A549 (cell line): Measurements from ENCODE around the gene CRYBB3. TPM values are rescaled to one million over a fixed set of nuclear protein-coding genes. Genes with fewer than 3 reads are reported as not detected.
"Not testable (repeated sequence)": the region's sequence is repeated elsewhere in the genome, so short reads cannot be mapped to it uniquely, and the experiment has no call there.

Experiments
- ATAC-seq, 2 experiments: fragments of 200-7000 bp in 1 of 2; fragments of >200 bp in 1 of 2; cut with Nextera tagmentation in 1 of 2; cut with Tn5 transposase in 1 of 2; 3 replicates each; pipeline versions ENCODE4 v1.8.0 to v1.9.1; 2018 to 2020; ENCODE audit warnings: mild to moderate bottlenecking in 1 of 2, moderate library complexity in 1 of 2
- CTCF ChIA-PET: fragments of 300-600 bp; sonication (Branson Sonifier 250); formaldehyde crosslinking; extraction: SDS; loops from one replicate; lab custom pipeline; 2021; ENCODE audit warnings: antibody characterized with exemption, inconsistent platforms; lab: Yijun Ruan, JAX
- POLR2A ChIA-PET: fragments of 350-600 bp; formaldehyde crosslinking; extraction: SDS; loops from one replicate; lab custom pipeline; 2021; ENCODE audit warnings: antibody characterized with exemption, inconsistent platforms; lab: Yijun Ruan, JAX
- DNase-seq, 2 experiments: peaks; one replicate each; pipeline versions ENCODE4 v3.0.0 to v3.0.0-alpha.2; 2011 to 2016; ENCODE audit warnings: low read depth in 1 of 2, low spot score in 1 of 2
- FAIRE-seq: peaks from 2 replicates; lab custom pipeline; 2011; peaks lifted over from hg19 to GRCh38; lab: Jason Lieb, UNC
- H3K27ac ChIP-seq, 2 experiments: fragments of >200 bp; sonication (Bioruptor Twin); formaldehyde crosslinking; 3 replicates each; pipeline ENCODE4 v1.5.1; 2016 to 2017
- H3K4me1 ChIP-seq: fragments of >200 bp; sonication (Bioruptor Twin); formaldehyde crosslinking; 3 replicates; pipeline ENCODE4 v1.6.1; 2016
- H3K4me2 ChIP-seq: fragments of >200 bp; sonication (Bioruptor Twin); formaldehyde crosslinking; 3 replicates; pipeline ENCODE4 v1.6.1; 2016
- H3K4me3 ChIP-seq: fragments of >200 bp; sonication (Bioruptor Twin); formaldehyde crosslinking; 3 replicates; pipeline ENCODE4 v1.5.1; 2016
- H3K9me3 ChIP-seq: fragments of >200 bp; sonication (Bioruptor Twin); formaldehyde crosslinking; 3 replicates; pipeline ENCODE4 v1.6.1; 2016
- ATOH8 ChIP-seq: fragments of 250-450 bp; sonication (Bioruptor Pico); IDR thresholded peaks from 2 replicates; pipeline ENCODE4 v1.5.0; 2020; ENCODE audit warnings: low read depth, mild to moderate bottlenecking, moderate library complexity
- BHLHE40 ChIP-seq: IDR thresholded peaks from 2 replicates; pipeline ENCODE4 v1.6.1; 2012; ENCODE audit warnings: low read depth, low read length, inconsistent platforms
- CBX2 ChIP-seq: fragments of 200-600 bp; sonication (generic); IDR thresholded peaks from 2 replicates; pipeline ENCODE4 v1.6.1; 2016; ENCODE audit warnings: low read depth, mild to moderate bottlenecking, borderline replicate concordance
- CBX8 ChIP-seq: fragments of 200-600 bp; sonication (generic); IDR thresholded peaks from 2 replicates; pipeline ENCODE4 v1.6.1; 2016
- CEBPB ChIP-seq, 2 experiments: fragments of >200 bp in 1 of 2; sonication (Bioruptor Twin) in 1 of 2; formaldehyde crosslinking in 1 of 2; IDR thresholded peaks; 2 replicates each; pipeline ENCODE4 v1.6.1; 2012 to 2016
- EHF ChIP-seq: fragments of 250-450 bp; sonication (Bioruptor Pico); IDR thresholded peaks from 2 replicates; pipeline ENCODE4 v1.5.0; 2020; ENCODE audit warnings: mild to moderate bottlenecking
- EP300 ChIP-seq, 2 experiments: fragments of >200 bp; sonication (Bioruptor Twin); formaldehyde crosslinking; IDR thresholded peaks; 2 replicates in 1 of 2; 3 replicates in 1 of 2; pipeline ENCODE4 v1.6.1; 2016 to 2017
- HOXB5 ChIP-seq: fragments of 250-450 bp; sonication (Bioruptor Pico); IDR thresholded peaks from 2 replicates; pipeline ENCODE4 v1.5.0; 2020; ENCODE audit warnings: mild to moderate bottlenecking, moderate library complexity
- KDM5A ChIP-seq: fragments of 200-600 bp; sonication (generic); IDR thresholded peaks from 2 replicates; pipeline ENCODE4 v1.6.1; 2016; ENCODE audit warnings: antibody characterized with exemption, mild to moderate bottlenecking
- NFE2L2 ChIP-seq: fragments of 150-350 bp; conservative IDR thresholded peaks from 2 replicates; pipeline ENCODE4 v1.6.1; 2014; ENCODE audit warnings: low read length
- NR3C1 ChIP-seq: fragments of >200 bp; sonication (Bioruptor Twin); formaldehyde crosslinking; IDR thresholded peaks from 3 replicates; pipeline ENCODE4 v1.6.1; 2017
- RARB ChIP-seq: fragments of 250-450 bp; sonication (Bioruptor Pico); IDR thresholded peaks from 2 replicates; pipeline ENCODE4 v1.8.0; 2021; ENCODE audit warnings: mild to moderate bottlenecking, moderate library complexity
- RNF2 ChIP-seq: fragments of 200-600 bp; sonication (generic); IDR thresholded peaks from 2 replicates; pipeline ENCODE4 v1.6.1; 2016; ENCODE audit warnings: low read depth, mild to moderate bottlenecking, antibody characterized with exemption, moderate library complexity, borderline replicate concordance
- SMC3 ChIP-seq: fragments of >200 bp; sonication (Bioruptor Twin); formaldehyde crosslinking; IDR thresholded peaks from 3 replicates; pipeline ENCODE4 v1.6.1; 2018; ENCODE audit warnings: inconsistent platforms
- TP53 ChIP-seq: fragments of 250-450 bp; sonication (Bioruptor Pico); IDR thresholded peaks from 2 replicates; pipeline ENCODE4 v1.5.0; 2021; ENCODE audit warnings: mild to moderate bottlenecking, moderate library complexity
- ZNF302 ChIP-seq: fragments of 250-450 bp; sonication (Bioruptor Pico); IDR thresholded peaks from 2 replicates; pipeline ENCODE4 v1.9.0; 2021; ENCODE audit warnings: inconsistent platforms, mild to moderate bottlenecking, moderate library complexity
- WGBS: methylation state at CpG from one replicate; pipeline ENCODE4 v1.1.6; 2017; ENCODE audit errors: missing lambda C conversion rate; 5-methylcytosine and 5-hydroxymethylcytosine counted together
- polyA plus RNA-seq, 4 experiments: library from polyadenylated mRNA; depleted of rRNA in 3 of 4; stranded (reverse); fragments of >200 nt; fragmentation: RNase III in 1 of 4; extraction: RNeasy Plus Mini Kit Qiagen cat#74134 plus additional on column Dnase treatment in 1 of 4; gene quantifications; 2 replicates in 3 of 4; 3 replicates in 1 of 4; pipeline ENCODE4 v1.2.3, GENCODE V29; 2011 to 2017
- small RNA-seq, 6 experiments: library from RNA; depleted of rRNA; stranded (forward); fragments of <200 nt; gene quantifications; one replicate each; pipeline ENCODE3, GENCODE V24; 2012
- TF ChIP-seq, protein P1 (sequence below): IDR thresholded peaks from 2 replicates; pipeline ENCODE4 v1.6.1; 2012; ENCODE audit warnings: low read depth, borderline replicate concordance

CRYBB3 gene
- polyA plus RNA-seq, 2 of the 4 experiments (the other 2 are of a cell fraction), result not detected

- CTCF ChIA-PET, result interaction anchor here (0.6 to 1.8 kb wide), 18 partner anchors 10 to 1095 kb away, joined by 3 to 6 read pairs (median 3); partner anchors contain the start of gene CRYBB2
- DNase-seq, result no peak
- TF ChIP-seq CBX2 (no peak), KDM5A (no peak), EP300 (IDR thresholded peaks at IDR 0.05) (no peak), NFE2L2 (no peak), RARB (CRISPR knock-in tag) (no peak), ZNF302 (CRISPR knock-in tag) (no peak), BHLHE40 (no peak), SMC3 (no peak), TP53 (CRISPR knock-in tag) (no peak), HOXB5 (CRISPR knock-in tag) (no peak)
- TF ChIP-seq, all 56 proteins: peak for 0
- WGBS, result 71% methylated on average over 6 of the region's 6 CpGs
- peak overlapping the region; percentile 80 for H3K4me2 ChIP-seq
- H3K9me3 ChIP-seq, result no peaks in the 10 kb centered on the region
- peak overlapping the region in 1 of 2 experiments; percentile 48; a peak in 2 of 6 replicates for H3K27ac ChIP-seq
- H3K4me1 ChIP-seq, result no peaks in the 10 kb centered on the region
- FAIRE-seq, result no peak
- ATAC-seq, result peak in 1 of 2 experiments; percentile 31; a peak in 3 of 6 replicates
- POLR2A ChIA-PET, result no interaction called here
- H3K4me3 ChIP-seq, result peak overlapping the region; percentile 24; the same call in 1 of the 3 replicates
Measured at GRCh38 chr22:25236417-25236816, 36.8 kb downstream of the CRYBB3 start.

GRCh38 chr22:25237503-25237902 lies 37.8 kb downstream of the CRYBB3 start:
- Histone ChIP-seq H3K9me3 (no peaks in the 10 kb centered on the region), H3K4me1 (no peaks in the 10 kb centered on the region), H3K4me3 (no peak overlapping the region), H3K27ac (no peak overlapping the region), H3K4me2 (no peak overlapping the region)
- ChIA-PET POLR2A (no interaction called here), CTCF (interaction anchor here (1.2 kb wide), 1 partner anchor 96 kb away, joined by 3 read pairs; no protein-coding TSS in a partner anchor)
- TF ChIP-seq, protein P1, sequence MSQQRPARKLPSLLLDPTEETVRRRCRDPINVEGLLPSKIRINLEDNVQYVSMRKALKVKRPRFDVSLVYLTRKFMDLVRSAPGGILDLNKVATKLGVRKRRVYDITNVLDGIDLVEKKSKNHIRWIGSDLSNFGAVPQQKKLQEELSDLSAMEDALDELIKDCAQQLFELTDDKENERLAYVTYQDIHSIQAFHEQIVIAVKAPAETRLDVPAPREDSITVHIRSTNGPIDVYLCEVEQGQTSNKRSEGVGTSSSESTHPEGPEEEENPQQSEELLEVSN, result no peak
- TF ChIP-seq NR3C1 (no peak), RNF2 (no peak), CEBPB (IDR thresholded peaks at IDR 0.05) (no peak), HOXB5 (CRISPR knock-in tag) (no peak), TP53 (CRISPR knock-in tag) (no peak), CBX8 (no peak), EHF (CRISPR knock-in tag) (no peak), KDM5A (no peak), ATOH8 (no peak)
- FAIRE-seq (no peak), ATAC-seq (no peak), DNase-seq (no peak)
- 100% methylated on average over 1 of the region's 4 CpGs for WGBS

DNA sequence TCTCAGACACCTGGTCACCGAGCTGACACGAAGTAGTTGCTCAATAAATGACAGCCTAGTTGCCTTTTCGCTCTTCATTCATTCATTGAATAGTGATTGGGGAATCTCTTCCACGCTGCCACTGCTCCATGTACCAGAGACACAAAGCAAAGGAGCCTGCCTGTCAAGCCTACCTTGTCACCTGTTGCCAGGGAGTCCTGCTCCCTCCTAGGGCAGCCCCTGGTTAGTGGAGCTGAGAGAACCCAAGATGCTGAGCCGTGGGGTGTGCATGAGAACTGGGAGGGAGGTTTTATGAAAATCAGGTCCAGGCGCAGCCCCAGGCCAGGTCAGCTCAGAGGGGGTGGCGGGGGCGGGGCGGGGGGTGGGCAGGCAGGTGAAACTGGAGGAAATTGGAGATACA lies 38.4 kb downstream of the CRYBB3 start:
- H3K4me2 ChIP-seq, H3K9me3 ChIP-seq, H3K27ac ChIP-seq, FAIRE-seq, POLR2A ChIA-PET, H3K4me3 ChIP-seq, DNase-seq, H3K4me1 ChIP-seq, ATAC-seq: not testable (repeated sequence)
- WGBS, result no CpG with 5 or more reads among the region's 9 CpGs
- CTCF ChIA-PET, result interaction anchor here (1.2 kb wide), 2 partner anchors 36 to 95 kb away, joined by 3 to 4 read pairs; no protein-coding TSS in a partner anchor

DNA sequence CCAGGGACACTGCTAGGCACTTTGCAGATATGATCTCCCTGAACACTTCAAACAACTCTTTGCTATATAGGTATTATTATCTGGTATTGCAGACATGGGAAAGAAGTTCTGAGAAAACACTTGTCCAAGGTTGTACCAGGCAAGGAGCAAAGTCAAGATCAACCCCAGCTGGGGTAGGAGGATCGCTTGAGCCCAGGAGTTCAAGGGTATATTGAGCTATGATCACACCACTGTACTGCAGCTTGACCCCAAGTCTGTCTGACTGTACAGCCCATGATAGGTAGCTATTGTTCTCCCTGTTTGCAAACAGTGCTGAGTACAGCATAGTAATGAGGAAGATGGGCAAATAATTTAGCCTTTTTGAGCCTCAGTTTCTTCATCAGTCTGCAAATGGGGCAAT lies 55.5 kb downstream of the CRYBB3 start:
- WGBS, result 0% methylated on average over 1 of the region's 1 CpG
- DNase-seq, H3K9me3 ChIP-seq, H3K4me3 ChIP-seq, H3K27ac ChIP-seq, CTCF ChIA-PET, ATAC-seq, H3K4me2 ChIP-seq, H3K4me1 ChIP-seq, FAIRE-seq, POLR2A ChIA-PET: not testable (repeated sequence)

Small RNA genes lying within 50 kb of the gene (small RNA-seq; reads per million reads assigned to genes)
- gene Z99916.2, result 0 reads per million in 6 experiments

Other genes with a start within 250 kb of the CRYBB3 start
- gene KIAA1671, start 247.1 kb upstream of the CRYBB3 start, polyA plus RNA-seq (2011; rRNA removed), result 7.9 and 8.8 TPM in 2 replicates
- gene KIAA1671, start 247.1 kb upstream of the CRYBB3 start, polyA plus RNA-seq (2017; fragmentation: RNase III; extraction: RNeasy Plus Mini Kit Qiagen cat#74134 plus additional on column Dnase treatment), result 5.0 to 5.6 TPM (median 5.3 TPM) in 3 replicates
- 0.19 TPM in 1 of 2 replicates, not detected in the other for gene CRYBB2, start 19.8 kb downstream of the CRYBB3 start, polyA plus RNA-seq (2011; rRNA removed)
- gene CRYBB2, start 19.8 kb downstream of the CRYBB3 start, polyA plus RNA-seq (2017; fragmentation: RNase III; extraction: RNeasy Plus Mini Kit Qiagen cat#74134 plus additional on column Dnase treatment), result not detected in 3 replicates